Stimulated activated CD8-positive, alpha-beta memory T cell treated with anti-CD3 and anti-CD28 coated beads, Interleukin-7, amount 100 ng/mL, for 4 hours (primary cell): ENCODE results near the gene CIDEA.

Experiments used
- DNase-seq, 2 donors: peaks; one replicate each; pipeline ENCODE4 v3.0.0-alpha.2; 2020; ENCODE audit warnings: low read depth in 2 of 2

CIDEA gene

DNA sequence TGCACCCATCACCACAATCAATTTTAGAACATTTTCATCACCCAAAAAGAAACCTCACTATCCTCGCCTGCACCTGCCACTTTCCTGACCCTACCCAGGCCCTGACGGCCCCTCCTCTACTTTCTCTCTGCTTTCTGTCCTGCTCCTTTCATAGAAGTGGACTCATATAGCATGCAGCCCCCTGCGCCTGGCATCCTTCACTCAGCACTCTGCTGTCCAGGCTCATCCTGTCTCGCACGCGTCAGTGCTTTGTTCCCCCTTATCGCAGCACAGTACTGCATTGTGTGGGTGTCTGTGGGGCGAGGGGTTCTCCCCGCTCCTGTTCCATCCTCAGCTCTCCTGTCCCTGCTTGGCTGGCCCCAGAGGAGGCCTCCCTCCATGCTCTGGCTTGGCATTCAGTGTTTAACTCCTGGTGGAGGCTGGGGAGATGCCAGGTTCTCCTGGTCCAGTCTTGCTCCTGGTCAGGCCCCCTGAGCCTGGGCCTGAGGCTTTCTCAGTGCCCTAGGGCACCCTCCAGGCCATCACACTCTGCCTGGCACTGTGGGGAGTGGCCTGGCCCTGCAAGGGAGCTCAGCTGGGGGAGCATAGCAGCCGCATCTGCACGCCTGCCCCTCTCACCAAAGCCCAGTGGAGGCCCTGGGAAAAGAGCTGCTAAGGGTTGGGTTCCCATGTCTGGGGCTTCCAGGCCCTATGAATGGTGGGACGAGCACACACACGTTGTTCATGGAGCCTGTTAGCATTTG is 47.3 kb downstream of the CIDEA start:
- no peak for DNase-seq

DNA sequence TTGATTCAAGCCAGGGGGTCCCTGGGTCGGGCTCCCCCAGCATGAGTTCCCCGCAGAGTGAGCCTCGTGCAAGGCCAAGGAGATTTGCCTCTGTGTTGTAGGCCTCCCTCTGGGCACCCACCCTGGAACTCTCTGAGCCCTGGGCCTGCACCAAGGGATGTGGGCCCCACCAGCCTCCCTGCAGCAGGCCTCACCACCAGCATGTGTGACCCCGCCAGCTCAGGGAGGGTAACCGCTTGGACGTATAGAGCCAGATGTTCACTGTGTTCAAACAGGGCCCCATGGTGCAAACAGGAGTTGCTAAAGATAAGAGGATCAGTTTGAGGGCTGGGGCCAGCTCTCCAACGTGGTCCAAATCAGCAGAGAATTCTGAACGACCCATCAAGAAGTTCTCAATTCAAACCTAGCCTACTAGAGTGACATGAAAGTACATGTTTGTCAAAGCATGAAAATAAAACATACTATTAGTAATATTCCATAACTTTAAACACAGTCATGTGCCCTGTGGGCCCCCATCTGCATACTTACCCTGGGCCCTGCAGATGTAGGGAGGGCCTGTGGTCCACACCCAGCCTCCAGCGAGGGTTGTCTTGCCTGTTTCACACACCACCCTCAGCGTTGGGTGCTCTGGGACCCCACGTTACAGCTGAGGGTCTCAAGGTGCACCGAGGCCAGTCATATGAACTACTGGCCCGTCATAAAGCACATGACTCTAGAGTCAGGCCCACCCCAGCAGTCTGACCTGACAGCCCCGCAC is 48.4 kb downstream of the CIDEA start:
- DNase-seq: no peak

DNA sequence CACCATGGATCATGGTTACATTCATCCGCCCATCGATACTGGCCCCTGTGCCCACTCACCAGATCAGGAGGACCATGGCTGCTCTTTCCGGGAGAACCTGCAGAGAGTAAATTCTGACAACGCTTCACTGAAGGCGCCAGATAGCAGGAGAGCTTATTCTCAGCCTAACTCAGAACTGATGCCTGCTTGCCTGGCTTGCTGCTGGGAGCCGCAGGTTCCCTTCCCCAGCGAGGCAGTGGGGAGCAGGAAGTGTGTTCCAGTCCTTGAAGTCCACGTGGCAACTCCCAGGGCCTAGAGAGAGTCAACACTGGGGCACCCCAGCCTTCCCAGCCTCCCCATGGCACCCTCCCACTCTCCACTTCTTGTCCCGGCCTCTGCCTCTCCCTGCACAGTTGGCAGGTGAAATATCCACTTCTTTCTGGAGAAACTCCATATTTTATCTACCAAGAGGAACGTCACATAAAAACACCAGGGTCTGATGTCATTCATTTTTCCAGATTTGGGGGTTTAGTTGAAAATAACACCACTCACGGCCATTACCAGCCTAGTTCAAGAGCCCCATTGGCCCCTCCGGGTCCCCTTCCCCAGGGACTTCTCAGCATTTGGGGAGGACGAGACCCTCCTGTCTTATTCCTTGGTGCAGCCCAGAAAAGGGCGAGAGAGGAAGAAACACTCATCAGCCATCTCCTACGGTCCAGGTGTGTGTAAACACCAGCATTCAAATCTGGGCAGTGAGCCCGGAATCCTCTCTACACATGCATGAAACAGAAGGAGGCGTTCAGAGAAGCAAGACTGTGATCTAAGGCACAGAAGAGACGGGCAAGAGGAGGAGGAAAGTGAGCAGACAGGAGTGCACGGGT is 50.4 kb downstream of the CIDEA start:
- DNase-seq: no peak

DNA sequence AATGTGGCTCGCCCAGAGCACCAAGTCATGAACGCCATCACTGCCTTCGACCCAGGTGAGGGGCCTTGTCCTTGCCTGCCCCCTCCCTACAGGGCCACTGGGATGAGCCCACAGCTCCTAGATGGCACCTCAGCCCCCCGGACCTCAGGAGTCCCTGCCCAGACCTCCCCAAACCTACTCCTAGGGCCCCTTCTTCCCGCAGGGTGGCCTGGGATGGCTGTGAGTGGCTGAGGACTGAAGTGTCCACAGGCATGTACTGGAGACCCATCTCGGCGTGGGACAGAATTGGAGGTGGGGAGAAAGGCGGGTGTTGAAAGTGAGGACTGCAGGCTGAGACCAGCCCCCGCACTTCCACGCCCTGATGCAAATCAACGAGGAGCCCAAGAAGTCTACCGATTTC is 51.0 kb downstream of the CIDEA start:
- no peak for DNase-seq

DNA sequence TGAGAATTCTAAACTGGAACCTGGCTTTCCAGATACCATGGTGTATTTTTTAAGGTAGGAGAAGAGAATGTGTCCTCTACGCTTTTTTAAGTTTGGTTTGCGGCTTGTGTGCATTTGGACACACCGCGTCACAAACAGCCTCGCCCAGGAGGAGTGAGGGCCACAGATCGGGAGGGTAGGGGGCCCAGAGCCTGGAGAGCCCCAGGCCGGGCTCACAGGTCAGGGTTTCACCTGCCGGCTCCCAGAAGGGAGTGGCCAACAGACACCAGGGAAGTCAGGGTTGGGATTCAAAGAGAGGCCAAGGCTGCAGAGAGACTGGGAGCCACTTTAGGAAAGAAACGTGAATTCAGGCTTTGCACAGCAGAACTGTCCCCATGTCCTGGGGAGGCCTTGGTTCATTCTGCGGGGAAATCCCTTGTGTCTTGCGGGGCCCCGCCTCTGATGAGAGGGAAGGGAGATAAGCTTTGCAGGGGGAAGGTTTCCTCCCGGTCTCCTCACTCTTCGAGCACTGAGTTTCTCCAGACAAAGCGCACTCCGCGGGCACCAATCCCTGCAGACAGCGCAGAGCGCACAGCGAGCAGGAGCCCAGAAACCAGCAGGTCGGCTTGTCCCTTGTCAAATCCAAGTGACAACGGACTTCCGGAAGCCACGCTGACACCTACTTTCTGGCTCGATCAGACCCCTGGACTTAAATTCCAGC is 51.9 kb downstream of the CIDEA start:
- no peak for DNase-seq

DNA sequence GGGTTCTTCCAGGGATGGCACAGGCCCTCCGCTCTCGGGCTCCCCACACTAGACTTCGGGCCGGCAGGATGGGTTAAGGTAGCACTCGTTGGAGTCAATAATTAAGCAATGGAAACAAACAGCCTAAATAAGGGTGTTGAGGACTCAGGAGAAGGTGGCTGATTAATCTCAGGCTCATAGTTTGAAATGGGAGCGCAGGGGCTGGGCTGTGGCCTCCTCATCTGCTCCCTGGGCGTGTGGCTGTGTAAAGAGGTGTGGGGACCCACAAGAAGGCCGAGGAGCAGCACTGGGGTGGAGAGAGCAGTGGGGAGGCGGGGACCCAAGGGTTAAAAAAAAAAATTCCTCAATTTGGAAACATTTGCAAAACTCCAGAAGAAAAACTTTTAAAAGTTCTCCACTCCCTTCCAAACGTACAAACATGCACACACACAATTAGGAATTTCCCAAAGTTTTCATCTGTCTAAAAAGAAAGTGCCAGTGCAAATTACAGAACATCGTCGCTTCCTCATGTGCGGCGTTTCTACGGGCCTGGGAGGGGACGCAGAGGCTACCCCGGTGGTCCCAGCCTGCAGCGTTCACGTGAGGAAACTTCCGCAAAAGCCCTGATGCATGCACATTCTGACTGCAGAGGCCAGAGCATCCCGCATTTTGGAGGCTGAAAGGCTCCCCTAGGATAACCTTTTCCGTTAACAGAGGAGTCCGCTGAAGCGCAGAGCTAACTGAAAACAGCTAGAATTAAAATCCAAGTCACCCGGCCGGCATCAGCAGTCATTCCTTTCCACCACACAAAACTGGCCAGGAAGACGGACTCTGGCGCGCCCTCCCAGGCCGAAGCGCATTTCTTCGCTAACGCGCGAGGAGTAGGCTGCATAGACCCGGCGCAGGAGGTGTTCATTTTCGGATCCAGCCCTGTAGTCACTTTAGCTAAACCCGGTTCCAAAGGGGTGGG is 52.9 kb downstream of the CIDEA start:
- DNase-seq: no peak

DNA sequence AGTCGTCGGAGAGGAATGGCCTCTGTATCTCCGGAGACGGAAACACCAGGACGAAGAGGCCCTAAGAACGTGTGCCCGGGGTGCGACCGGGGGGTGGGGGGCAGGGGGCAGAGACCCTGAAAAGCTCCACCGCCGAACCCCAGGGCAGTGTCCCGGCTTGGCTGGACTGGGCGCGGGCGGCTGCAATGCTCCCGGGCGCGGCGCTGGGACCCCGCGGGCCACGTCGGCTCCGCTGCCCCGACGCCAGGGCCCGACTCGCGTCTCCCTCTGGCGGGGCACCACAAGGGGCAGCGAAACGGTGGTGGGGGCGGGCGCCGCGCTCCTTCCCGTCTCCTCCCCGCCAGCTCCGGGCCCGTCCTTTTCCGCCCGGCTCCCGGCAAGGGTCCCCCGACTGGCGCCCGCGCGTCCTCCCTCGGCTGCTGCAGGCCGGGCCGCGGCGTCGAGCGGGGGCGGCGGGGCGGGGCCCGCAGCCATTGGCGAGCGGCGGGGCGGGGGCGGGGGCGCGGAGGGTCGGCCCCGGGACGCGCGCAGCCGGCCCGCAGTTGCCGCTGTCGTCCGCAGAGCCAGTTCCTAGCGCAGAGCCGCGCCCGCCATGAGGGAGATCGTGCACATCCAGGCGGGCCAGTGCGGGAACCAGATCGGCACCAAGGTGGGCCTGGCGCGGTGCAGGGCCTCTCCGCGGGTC is 53.7 kb downstream of the CIDEA start, which contains the start of gene TUBB6:
TSS of gene TUBB6 (plus strand) at position 541 of the 685 bp plus-strand sequence. CDS start at position 593, 52 bp downstream.
- no peak for DNase-seq

DNA sequence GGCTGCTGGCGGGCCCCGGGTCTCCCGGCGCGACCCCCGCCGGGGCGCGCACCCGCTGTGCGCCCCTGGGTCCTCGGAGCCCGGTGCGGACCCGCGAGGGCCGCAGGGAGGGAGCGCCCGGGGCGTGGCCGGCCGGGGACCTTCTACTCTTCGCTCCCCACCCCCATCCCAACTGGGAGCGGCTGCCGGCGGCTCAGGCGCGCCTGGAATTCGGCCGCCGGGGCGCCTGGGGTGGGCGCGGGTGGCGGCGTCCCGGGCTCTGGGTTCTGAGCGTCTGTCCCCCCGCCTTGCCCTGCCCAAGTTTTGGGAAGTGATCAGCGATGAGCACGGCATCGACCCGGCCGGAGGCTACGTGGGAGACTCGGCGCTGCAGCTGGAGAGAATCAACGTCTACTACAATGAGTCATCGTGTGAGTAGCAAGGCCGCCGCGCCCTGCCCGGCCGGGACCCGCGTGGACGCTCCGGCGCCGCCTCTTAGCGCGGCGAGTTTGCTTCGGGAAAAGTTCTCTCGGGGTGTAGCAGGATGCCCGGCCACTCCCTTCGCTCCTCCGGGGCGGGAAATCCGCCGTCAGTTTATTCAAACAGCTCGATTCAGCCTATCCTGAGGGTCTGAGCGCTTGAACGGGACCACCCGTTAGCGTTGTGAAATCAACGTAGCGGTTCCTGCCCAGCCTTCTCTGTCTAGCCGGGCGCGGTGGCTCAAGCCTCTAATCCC is 54.4 kb downstream of the CIDEA start:
- peak in 1 of 2 donors; percentile 8 for DNase-seq

DNA sequence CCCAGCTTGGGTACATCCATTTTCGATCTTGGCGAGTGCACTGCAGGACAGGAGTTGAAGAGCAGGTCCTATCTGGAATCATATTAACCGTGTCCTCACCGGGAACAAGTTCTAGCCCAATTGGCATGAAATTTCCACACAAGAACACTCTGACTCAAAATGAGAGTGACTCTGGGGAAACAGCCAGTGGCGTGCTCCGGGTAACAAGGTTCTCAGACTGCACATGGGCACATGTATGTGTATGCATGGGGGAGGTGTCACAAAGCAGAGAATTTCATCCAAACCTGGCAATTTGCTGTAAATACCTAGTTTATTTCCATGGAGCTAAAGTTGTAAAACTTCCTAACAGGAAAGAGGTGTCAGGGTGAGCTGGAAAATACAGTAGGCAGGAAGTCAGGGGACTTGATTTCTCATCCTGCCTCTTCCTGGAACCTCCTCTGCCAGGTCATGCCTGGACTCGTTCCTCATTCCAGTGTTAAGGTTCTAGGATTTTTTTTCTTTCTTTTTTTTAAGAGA is 55.6 kb downstream of the CIDEA start:
- DNase-seq: no peak

DNA sequence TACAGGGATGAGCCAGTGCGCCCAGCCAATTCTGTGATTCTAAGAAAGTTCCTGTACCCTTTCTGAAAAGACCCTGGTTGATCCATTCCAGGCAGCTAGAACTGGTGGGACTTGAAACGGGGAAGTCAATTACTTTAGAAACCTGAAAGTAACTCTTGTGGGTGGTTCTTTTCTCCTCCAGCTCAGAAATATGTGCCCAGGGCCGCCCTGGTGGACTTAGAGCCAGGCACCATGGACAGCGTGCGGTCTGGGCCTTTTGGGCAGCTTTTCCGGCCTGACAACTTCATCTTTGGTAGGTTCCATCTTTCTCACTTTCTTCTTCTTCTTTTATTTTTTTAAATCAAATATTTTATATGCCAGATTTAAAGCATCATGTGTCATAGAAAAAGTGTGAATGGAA is 56.6 kb downstream of the CIDEA start:
- no peak for DNase-seq

DNA sequence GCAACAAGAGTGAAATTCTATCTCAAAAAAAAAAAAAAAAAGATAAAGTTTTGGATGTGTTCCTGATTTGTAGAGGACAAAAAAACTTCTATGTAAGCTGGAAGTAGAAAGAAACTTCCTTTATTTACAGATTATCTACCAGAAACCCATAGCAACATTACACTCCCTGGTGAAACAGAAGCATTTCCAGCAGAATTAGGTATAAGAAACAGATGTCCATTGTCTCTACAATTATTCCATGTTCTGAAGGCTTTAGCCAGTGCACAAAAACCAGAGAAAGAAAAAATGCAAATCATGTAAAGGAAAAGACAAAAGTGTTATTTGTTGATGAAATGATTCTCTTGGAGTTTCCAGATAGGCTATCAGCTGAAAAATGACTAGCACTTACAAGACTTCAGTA is 58.8 kb downstream of the CIDEA start:
- DNase-seq: no peak

DNA sequence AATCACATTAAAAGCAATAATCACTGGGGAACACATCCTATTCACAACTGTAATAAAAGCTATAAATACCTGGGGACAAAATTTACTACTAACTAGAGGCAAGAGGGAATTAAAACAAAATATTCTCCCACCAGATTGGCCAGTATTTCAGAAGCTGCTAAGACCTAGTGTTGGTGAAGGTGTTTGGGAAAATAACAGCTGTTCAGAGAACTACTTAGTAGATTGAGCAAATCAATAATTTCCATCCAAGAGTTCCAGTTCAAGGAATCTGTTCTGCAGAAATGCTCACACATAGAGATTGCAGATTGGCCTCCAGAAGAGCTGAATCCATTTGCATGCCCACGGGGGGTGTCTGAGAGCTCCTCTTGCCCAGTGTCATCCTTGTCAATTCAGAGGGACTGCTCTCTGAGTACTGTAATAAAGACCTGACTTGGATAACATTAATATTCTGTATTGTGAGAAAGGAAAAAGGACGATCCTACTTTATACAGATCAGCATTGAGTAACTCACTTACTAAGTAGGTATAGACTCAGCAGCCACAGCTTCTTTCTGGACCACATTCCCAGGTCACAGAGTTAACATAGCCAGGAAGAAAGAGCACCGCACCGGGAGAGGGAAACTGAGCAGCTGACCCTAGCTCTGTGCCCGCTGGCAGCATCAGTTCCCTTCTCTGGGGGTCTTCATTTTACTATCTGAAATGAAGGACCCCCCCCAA is 59.5 kb downstream of the CIDEA start:
- DNase-seq: no peak

DNA sequence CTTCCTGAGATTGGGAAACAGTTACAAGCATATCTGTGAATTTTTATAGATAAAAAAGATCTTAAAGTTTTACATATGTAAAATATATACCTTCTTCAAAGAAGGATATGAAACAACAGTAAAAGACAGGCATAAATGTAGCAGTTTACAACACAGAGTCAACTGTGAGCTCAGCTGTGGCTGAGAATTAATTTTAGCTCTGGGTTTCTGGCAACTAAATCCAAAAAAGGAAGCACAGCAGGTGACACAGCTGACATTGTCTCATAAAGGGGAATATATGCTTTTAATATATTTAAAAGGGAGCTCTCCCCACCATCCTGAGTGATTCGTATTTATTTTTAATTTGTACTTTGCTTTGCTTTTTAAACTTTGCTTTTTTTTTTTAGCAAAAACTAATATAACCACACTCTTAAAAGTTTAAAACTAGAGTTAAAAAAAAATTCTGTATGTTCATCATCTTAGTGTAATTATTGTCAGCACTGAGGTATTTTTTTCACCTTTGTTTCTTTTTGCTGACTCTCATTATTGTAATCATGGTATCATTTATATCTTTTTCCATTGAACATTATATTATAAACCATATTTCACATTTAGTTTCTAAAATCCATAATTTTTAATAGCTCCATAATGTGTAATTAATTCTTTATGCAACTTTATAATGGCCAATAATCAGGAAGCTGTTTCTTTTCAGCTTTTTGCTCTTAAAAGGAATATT is 60.6 kb downstream of the CIDEA start:
- DNase-seq: no peak

DNA sequence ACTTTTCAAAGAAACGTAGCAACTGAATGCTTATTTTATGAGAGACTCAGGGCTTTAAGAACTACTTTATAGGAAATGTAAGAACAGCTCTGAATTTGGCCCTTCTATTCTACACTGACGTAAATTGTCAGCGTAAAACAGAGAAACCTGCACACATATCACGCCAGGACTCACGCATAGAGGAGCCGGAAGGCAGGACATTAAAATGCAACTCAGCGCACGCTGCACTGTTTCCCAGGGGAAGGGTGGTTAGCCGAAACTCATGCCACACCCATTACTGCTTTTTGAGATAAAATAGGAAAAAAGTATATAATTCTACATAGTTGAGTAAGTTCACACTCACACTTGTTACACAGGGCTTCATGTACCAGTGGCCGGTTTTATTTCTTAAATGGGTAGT is 61.3 kb downstream of the CIDEA start:
- no peak for DNase-seq

DNA sequence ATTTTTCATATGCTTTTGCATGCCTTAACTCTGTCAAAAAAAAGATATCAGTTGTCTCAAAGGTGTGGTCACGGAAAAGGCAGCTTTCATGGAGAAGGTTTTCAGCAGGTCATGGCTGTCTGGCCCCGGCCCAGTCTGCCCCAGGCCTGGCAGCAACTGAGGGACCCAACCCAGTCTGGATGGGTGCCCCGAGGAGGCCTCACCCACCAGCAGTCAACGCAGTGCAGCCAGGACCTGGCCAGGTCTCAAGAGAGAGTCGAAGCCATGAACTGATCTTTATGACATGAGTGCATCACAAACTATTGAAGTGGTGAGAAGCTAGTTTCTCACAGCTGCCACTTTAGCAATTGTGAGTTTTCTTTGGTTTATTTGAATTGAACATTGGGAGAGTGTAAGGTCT is 61.8 kb downstream of the CIDEA start:
- no peak for DNase-seq

DNA sequence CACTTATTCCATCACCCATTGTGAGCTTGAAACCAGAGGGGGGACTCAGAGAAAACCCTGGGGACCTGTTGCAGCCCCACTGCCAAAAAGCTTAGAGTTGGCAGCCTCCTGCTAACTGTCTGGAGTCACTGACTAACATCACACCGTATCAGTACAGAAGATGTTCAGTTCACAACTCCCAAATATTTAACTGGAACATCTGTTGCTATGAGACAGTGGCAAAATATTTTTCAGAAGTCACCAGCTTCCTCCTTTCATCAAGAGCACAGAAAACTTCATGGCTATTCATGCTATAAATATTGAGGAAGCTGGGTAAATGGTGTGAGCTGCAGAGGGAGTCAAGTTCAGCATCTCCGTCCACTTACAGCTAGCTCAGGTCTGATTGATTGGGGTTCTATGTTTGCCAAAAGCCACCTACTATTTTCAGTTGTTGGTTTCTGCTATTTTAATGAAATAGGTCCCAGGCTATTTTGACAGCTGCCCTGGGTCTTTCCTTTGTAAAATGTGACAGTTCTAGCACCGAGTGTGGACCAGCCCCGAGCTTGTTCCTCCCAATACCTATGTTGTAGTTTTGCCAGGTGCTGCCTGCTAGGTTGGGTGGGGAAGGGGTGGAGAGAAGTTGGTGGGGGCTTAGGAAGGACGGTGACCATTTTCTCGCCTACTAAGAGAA is 63.6 kb downstream of the CIDEA start:
- no peak for DNase-seq

DNA sequence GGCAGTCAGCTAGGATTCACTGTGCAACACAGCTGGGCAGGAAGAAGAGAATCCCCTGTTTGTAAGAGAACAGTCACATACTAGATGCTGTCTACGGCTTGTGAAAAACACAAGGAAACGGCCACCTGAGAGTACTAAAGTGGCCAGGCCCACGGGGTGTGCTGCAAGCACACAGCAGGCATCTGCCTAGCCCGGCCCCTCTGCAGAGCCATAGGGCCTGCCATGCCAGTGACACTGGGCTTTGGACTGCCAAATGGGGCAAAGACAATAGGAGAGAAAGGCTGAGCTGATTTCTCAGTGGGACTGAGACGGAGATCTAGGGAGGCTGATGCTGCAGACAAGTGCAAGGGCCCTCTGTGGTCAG is 64.2 kb downstream of the CIDEA start:
- no peak for DNase-seq
